ENCODE results near the gene NLGN1.
"Not testable (repeated sequence)": the region's sequence is repeated elsewhere in the genome, so short reads cannot be mapped to it uniquely, and the experiment has no call there.

The NLGN1 gene

GRCh38 chr3:173397161-173398110, at the start of gene NLGN1:
TSS of gene NLGN1 (plus strand) at chr3:173397744.
- no peak for DNase-seq (ENCODE audit: low read depth)

- DNase-seq (ENCODE audit: low read depth) = no peak
Observed at GRCh38 chr3:173351886-173352285, 45.7 kb upstream of the NLGN1 start.

- not testable (repeated sequence) for DNase-seq (ENCODE audit: low read depth)
Observed at GRCh38 chr3:173353137-173353536, 44.4 kb upstream of the NLGN1 start.

- no peak for DNase-seq (ENCODE audit: low read depth)
Observed at GRCh38 chr3:173354124-173354523, 43.4 kb upstream of the NLGN1 start.

GRCh38 chr3:173371848-173372487, 25.6 kb upstream of the NLGN1 start:
- DNase-seq (ENCODE audit: low read depth) = no peak

- no peak for DNase-seq (ENCODE audit: low read depth)
Observed at GRCh38 chr3:173380681-173381080, 16.9 kb upstream of the NLGN1 start.

- DNase-seq (ENCODE audit: low read depth) = not testable (repeated sequence)
Observed at GRCh38 chr3:173381936-173382335, 15.6 kb upstream of the NLGN1 start.

GRCh38 chr3:173395073-173395411, 2.5 kb upstream of the NLGN1 start:
- DNase-seq (ENCODE audit: low read depth) = no peak

GRCh38 chr3:173395412-173396181, 1.9 kb upstream of the NLGN1 start:
- DNase-seq (ENCODE audit: low read depth) = no peak

GRCh38 chr3:173396191-173397041, 1.1 kb upstream of the NLGN1 start:
- DNase-seq (ENCODE audit: low read depth) = no peak

GRCh38 chr3:173398111-173398479, 551 bp downstream of the NLGN1 start:
- DNase-seq (ENCODE audit: low read depth) = no peak

GRCh38 chr3:173399044-173399443, 1.5 kb downstream of the NLGN1 start:
- DNase-seq (ENCODE audit: low read depth) = no peak

GRCh38 chr3:173401369-173401768, 3.8 kb downstream of the NLGN1 start:
- no peak for DNase-seq (ENCODE audit: low read depth)

GRCh38 chr3:173402656-173403055, 5.1 kb downstream of the NLGN1 start:
- DNase-seq (ENCODE audit: low read depth) = no peak

- no peak for DNase-seq (ENCODE audit: low read depth)
Observed at GRCh38 chr3:173403376-173403775, 5.8 kb downstream of the NLGN1 start.

- DNase-seq (ENCODE audit: low read depth) = no peak
Observed at GRCh38 chr3:173404156-173404555, 6.6 kb downstream of the NLGN1 start.

- no peak for DNase-seq (ENCODE audit: low read depth)
Observed at GRCh38 chr3:173410436-173410835, 12.9 kb downstream of the NLGN1 start.

- no peak for DNase-seq (ENCODE audit: low read depth)
Observed at GRCh38 chr3:173410849-173411248, 13.3 kb downstream of the NLGN1 start.

- DNase-seq (ENCODE audit: low read depth) = no peak
Observed at GRCh38 chr3:173411375-173411973, 13.9 kb downstream of the NLGN1 start.

- no peak for DNase-seq (ENCODE audit: low read depth)
Observed at GRCh38 chr3:173416070-173416469, 18.5 kb downstream of the NLGN1 start.

GRCh38 chr3:173429076-173429475, 31.5 kb downstream of the NLGN1 start:
- no peak for DNase-seq (ENCODE audit: low read depth)

Data from activated T-helper 1 cell treated with Interleukin-2 at 50 U/mL for 16 hours (primary cell).